ENCODE measurements around the gene TRIM47.

Gene TRIM47, protein sequence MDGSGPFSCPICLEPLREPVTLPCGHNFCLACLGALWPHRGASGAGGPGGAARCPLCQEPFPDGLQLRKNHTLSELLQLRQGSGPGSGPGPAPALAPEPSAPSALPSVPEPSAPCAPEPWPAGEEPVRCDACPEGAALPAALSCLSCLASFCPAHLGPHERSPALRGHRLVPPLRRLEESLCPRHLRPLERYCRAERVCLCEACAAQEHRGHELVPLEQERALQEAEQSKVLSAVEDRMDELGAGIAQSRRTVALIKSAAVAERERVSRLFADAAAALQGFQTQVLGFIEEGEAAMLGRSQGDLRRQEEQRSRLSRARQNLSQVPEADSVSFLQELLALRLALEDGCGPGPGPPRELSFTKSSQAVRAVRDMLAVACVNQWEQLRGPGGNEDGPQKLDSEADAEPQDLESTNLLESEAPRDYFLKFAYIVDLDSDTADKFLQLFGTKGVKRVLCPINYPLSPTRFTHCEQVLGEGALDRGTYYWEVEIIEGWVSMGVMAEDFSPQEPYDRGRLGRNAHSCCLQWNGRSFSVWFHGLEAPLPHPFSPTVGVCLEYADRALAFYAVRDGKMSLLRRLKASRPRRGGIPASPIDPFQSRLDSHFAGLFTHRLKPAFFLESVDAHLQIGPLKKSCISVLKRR

DNA sequence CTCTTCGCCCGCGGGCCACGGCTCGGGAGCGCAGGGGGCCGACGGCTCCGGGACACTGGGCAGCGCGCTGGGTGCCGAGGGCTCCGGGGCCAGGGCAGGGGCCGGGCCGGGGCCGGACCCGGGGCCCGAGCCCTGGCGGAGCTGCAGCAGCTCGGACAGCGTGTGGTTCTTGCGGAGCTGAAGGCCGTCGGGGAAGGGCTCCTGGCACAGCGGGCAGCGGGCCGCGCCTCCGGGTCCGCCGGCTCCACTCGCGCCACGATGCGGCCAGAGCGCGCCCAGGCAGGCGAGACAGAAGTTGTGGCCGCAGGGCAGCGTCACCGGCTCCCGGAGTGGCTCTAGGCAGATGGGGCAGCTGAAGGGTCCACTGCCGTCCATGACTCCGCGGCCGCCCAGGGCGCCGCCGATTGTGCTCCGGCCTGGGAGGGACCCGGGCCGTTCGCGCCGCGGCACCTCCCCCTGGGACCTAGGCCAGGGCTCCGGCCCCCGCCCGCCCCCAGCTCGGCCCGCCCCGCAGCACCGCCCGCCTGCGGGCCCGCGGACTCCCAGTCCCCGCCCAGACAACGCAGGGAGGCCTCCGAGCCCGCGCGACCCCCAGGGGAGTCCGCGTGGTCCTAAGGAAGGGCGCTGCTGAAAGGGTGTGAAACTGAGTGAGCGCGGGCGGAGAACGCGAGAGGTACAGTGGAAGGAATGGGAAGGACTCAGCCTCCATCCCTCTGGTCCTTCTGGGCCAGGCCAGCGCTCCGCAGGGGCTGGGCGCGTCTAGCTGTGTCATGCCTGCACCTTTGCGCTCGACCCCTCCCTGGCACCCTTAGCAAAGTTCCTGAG lies at the start of gene TRIM47:
Gene TRIM47, minus strand, starts transcription at position 408 of the 825 bp plus-strand sequence. Its CDS starts 33 bp downstream, at position 375.
- peak; percentile 52 for DNase-seq

DNA sequence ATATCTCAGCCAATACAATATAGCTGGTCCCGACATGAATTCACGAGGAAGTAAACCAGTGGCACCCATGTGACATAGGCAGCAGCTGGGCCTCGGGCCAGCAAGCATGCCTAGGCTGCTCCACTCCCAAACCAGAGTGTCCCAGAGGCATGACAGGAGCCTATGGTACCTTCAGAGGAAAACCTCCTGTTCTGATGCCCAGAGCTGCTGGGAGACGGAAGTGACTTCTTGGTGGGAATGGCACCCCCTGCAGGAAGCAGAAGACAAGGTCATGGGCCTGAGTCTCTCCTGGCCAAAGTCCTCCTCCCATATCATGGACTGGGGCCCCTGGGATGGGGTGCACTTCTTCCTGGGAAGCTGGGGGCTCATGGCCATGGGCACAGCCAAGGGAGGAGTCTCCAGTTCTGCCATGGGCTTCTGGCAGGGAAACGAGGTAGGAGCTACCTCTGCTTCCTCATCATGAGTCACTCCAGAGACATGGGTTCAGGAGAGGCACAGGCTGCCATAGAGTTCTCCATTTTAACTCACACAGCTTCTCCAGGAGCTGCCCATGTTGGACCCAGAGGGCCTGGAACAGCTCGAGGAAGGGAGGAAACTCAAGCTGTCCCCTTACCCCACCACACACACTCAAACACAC lies 49.0 kb upstream of the TRIM47 start:
- no peak for DNase-seq

DNA sequence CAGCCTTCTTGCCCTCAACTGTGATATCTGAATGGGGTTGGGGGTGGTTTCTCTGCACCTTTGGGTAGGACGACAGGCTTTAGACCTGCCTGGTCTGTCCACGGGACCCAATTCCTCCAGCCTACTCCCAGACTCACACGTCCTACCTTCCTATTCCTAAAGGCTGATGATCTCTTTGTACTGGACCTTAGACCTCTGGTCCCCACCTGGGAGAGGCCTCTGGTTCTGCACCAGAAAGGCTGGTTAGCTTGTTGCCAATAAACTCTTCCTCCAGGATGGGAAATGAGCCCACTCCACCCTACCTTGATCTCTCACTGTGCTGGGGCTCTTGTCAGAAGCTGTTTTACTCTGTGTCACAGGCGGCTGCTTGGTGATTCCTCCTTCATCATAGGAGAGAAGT lies 48.1 kb upstream of the TRIM47 start:
- DNase-seq = no peak

DNA sequence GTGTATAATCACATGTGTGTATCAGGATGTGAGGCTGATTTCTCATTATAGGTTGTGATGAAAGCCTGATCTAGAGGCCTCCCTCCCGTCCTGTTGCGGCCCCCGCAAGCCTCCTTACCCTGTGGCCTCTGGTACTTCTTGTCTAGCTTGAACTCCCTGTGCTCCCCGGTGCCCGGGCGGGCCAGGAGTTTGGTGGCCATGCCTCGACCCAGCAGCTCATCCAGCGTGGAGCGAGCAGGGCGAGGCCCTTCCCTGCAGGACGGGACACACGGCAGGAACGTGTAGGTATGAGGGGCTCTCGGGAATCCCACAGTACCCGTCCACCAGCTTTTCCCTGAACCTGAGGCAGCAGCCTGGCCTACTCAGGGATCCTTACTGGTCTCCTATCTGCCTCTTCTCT lies 47.5 kb upstream of the TRIM47 start:
- no peak for DNase-seq

DNA sequence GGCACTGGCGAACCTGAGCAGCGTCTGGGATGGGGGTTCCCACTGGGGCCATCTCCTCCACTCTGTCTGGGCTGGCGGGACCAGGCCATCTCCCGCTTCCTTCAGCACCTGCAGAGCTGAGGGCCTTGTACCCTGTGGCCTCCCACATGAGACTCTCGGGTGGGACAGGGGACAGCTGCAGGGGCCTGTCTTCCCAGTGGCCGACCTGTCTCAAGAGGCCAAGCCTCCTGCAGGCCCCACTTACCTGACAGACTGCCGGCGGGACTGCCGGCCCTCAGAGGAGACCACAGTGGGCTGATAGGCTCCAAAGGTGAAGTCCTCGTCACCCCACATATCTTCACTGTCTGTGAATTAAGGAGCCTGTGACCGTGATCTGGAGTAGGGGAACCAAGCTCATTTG lies 46.7 kb upstream of the TRIM47 start:
- DNase-seq = no peak

DNA sequence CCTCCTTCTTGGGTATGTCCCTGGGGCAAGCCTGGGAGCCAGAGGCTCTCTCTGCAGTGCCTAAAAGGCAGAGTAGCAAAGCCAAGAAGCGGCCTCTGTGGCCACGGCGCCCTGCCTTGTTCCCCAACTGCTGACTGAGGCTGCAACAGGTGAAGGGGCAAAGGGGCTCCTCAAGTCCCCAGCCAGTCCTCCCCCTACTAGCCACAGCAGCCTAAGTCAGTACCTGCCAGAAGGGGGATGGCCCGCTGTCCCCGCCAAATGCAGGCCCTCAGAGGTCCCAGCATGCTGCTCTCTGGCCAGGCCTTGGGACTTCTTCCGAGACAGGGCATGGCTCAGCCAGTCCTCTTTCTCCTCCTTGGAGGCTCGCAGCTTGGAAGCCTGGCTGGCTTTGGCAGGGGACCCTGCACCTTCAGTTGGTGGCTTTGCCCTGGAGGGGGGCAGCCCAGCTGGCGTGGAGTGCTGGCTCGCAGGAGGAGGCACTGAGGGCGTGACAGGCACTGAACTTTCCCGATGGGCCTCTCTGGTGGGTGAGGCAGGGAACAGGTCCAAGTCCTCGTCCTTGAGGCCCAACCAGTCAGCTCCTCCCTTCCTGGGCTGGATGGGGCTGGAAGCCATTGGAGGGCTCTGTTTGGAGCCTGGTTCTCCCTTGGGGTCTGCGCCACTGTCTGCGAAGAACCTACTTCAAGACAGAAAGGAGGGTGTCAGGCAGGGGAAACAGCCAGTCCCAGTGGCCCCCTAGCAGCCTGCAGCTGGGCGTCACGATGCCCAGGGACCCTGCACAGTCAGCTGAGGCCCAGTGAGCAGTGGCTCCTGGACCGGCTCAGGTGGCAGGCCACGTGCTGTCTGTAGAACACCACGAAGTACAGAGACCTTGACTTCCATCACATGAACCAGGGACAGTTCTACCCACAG lies 44.8 kb upstream of the TRIM47 start:
- DNase-seq = no peak

DNA sequence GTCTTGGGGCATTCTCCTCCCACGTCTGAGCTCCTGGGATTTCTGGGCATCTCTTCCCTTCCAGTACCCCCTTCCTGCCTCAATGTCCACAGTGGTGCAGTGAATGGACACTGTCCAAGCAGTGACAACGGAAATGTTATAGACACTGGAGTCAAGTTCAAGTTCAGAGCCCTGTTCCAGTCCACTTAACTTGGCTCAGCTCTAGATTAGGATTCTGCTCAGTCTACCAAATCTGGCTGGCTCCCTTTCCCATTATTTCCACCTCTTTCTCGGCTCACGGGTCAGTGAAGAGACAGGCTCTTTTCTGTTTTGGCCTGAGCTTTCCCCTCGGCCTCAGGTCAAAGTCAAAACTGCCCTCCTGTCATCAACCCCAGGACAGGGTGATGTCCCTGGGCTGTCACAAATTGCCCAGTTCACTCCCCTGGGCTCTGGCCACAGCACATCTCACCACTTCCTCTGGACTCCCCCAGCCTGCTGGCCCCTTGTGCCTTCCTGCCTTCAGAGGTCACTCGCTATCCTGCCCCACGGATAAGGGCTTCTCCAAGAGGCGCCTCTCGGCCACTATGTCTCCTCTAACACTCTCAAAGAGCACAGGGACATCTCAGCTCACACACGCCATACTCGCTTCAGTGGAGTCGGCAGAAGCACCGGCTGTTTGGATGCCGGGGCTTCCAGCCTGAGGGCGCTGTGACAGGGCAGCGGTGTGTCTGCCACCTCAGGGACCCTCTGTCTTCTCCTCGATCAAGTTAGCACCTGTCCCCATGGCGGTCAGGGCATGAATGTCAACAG lies 44.0 kb upstream of the TRIM47 start:
- no peak for DNase-seq

DNA sequence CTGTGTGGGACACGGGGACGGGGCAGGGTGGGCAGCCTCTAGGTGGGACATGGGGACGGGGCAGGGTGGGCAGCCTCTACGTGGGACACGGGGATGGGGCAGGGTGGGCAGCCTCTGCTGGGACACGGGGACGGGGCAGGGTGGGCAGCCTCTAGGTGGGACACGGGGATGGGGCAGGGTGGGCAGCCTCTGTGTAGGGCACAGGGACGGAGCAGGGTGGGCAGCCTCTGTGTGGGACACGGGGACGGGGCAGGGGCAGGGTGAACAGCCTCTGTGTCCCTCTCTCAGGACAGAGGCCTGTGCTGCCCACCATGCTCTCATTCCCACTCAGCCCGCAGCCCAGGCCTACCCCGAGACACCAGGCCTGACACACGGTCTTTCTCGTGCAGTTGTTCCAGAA lies 43.2 kb upstream of the TRIM47 start:
- DNase-seq = no peak

DNA sequence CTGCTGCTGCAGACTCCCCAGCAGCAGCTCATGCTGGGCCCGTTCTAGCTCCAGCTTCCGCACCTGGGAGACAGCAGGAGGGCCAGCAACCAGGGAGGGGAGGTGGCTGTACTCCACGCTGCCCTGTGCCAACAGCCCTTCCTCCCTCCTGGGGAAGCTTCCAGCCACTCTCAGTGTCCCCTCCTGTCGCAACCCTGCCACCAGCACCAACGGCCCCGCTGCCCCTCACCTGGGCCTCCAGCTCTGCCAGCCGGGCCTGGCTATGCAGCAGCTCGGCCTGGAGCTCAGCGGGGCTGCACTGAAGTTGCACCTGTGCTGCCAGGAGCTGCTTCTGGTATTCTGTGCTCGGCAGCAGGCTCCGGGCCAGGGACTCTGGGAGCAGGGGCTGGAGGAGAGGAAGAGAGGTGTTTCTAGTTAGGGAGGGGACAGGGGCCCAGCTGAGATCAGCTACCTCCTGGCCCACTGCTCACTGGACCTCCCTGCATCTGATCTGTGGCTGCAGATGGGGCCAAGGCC lies 41.7 kb upstream of the TRIM47 start:
- DNase-seq = no peak

DNA sequence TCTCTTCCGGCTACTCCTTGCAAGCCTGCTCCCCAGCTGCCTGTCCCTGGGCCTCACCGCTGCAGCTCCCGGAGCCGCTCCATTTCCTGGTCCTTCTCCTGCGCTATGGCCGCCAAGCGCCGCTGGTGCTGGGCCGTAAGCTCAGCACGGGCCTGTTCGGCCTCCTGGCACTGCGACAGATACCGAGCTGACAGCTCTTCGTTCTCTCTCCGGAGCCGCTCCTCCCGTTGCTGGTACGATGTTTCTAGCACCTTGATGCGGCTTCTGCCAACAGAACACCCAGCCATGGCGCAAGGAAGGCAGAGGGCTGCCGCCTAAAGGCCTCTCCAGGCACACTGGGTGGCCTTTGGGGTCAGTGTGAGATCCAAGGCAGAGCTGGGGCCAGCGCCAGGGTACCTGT lies 41.2 kb upstream of the TRIM47 start:
- no peak for DNase-seq

DNA sequence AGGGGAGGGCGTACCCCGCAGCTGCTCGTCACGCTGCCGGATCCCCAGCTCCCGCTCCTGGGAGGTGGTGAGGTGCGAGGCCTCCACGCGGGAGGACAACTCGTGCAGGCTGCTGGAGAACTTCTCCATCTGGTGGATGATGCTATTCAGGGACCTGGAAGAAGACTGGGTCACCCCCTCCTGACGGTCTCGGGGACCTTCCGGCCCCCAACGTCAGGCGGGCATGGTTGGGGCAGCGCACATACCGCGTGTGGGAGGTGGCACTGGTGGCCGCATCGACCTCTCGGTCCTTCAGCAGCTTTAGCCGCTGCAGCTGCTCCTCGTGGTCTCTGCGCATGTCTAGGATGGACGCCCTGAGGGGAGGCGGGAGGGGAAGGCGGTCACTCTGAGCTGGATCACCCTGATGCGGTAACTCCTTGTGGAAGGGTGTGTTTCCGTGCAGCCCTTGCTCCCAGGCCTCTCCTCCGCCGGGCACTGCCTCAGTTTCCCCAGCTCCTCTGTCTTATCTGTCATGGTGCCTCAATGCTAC lies 39.6 kb upstream of the TRIM47 start:
- DNase-seq = no peak

DNA sequence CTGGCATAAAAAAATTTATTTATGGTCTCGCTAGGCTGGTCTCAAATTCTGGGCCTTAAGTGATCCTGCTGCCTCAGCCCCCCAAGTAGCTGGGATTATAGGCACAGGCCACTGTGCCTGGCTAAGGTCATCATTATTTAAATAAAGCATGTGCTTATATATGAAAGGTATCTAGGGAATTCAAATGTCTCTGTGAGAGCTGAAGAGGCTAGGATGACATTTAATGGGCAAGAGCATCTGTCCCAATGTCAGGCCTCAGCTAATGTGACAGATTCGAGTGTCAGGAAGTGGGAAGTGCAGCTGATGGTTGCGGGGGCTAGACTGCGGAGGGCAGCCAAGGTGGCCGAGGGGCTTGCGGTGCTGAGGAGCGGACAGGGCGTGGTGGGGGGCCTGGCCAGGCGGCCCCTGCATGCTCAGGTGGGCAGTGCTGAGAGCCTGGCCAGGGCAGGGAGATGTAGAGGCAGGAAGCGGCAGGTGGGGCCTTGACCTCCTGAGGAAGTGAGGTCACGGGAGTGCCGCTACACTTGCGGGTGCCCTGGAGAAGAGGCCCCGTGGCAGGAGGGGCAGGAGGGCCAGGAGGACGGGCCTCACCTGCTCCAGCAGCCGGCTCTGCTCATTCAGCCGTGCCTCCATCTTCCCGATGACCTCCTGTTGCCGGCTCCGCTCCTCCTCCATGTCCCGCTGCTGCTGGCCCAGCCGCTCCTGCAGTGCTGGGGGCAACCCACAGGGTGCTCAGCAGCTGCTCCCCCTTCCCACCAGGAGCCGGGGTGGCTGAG lies 38.9 kb upstream of the TRIM47 start:
- no peak for DNase-seq

DNA sequence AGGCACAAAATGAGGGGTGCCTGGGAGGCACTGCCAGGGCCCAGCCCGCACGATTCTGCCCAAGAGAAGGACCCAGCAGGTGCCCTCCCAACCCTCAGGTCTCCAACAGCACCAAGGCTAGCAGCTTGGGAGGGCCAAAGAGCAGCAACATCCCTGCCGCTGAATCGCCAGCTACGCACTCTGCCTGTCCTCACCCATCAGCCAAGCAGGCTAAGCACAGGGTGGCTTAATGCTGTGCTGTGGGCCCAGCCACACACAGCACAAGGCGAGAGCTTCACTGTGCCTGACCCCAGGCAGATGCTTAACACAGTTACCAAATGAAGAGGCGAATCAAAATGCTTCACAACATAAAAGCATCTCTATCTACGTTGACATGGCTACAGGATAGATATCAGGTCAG lies 36.9 kb upstream of the TRIM47 start:
- DNase-seq = no peak

DNA sequence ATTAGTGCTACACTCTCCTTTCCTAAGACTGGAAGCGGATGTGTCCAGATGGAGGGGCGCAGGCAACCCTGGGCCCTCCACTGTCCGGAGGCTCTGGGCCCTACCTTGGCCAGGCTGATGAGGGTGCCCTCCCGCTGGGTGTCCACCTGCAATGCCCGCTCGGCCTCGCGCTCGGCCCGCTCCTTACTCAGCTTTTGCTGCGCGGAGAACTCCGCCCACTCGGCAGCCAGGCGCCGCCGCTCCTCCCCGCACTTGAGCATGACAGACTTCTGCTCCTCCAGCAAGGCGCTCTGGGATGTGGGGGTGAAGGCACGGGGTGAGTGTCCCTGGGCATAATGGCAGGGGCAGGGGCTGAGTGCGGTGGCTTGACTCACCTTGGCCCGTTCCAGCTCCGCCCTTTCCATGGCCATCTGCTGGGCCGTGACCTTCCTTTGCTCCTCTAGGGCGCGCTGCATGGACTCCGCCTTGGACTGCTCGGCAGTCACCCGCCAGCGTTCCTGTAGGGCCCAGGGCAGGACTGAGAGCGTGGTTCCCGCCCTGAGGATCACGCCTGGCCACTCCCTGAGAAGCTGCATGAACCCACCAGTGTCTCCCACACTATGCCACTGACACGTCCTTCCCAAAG lies 36.4 kb upstream of the TRIM47 start:
- no peak for DNase-seq

DNA sequence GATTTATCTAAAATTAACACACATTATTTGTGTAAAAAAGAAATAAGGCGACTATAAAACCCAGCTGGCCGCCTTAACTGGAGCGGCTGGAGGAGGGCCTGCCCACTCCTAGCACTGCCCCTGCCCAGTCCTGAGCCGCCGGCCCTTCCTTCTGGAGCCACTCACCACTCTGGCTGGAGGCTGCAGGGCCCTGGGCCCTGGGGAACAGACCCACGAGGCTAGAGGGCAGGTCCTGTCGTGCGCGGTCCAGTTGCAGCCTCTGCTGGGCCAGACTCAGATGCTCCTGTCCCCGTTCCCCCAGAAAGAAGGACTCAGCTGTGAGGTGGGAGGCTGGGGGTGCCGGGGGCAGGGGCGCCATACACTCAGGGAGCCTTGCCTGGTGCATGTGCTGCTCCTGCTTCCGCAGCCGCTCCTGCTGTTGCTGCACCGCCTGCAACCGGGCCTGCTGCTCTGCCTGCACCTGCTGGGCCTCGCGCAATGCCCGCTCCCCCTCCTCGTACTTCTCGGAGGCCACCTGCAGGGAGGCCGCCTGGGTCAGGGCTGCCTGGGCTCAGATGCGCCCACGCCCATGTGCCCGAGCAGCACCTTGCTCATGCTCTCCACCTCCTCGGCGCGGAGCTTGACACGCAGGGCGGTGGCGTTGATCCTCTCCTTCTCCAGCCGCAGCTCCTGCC lies 35.3 kb upstream of the TRIM47 start:
- DNase-seq = no peak

DNA sequence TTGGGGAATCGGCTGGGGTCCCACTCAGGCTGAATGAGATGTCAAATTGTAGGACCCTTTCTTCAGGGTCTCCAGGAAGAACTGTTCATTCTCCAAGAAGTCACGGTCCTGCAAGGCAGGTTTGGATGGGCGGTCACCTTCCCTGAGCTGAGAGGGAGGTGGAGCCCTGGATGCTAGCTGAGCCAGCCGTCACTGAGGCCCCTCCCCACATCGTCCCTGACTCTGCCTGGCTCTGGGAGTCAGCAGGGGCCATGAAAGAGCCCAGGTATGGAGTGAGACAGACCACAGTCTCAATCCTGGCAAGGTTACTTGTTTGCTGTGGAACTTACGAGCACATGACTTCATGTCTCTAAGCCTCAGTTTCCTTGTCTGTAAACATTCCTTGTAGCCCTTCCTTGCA lies 32.3 kb upstream of the TRIM47 start:
- no peak for DNase-seq

DNA sequence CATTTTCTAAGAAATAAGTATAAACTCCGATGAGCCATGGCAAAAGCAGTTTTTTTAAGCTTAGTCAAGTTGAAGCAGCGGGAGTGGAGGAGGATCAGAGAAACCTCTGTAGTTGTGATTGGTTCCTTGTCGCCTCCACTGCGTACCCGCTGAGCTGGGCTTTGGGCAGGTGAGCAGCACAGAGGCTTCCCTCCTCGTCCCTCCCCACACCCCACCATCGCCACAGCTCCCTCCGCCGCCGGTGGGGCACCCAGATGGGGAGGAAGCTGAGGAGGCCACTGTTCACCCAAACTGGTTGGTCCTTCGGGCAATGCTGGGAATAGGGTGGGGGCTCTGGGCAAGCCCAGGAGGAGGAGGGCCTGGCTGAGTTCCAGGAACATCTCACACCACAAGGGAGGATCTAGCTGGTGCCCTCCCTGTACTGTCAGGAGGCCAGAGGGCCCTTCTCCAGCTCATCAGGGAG lies 31.5 kb upstream of the TRIM47 start:
- DNase-seq = no peak

DNA sequence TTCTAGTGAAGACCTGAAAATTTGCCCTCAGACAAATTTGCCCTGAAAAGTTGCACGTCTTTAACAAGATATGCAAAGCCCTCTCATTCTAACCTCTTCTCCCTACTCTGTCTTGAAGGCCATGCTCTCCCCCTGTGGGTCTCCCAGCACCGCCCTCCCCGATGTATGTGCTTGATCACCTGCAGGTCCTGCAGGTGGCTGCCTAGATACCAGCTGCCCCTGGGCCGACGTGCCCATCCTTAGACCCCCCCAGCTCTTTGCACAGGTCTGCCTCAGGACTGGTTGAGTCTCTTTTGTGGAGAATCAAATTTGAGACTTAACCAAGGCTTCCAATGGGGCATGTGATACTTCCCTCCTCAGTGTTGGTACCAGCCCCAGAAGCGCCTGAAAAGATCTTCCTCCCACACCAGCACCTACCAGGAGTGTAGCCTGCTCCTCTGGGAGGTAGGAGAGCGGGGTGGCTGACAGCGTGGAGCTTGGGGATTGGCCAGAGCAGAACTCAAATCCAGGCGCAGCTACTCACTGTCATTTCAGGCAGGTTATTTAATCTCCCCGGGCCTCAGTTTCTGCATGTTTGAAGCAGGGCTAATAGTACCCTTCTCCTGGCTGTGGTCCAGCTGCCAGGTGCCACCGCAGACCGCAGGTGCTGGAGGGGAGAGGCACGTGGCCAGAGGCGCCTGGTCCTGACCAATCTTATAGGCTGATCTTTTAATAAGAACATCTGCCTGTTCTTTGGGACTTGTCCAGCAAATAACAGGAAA lies 30.9 kb upstream of the TRIM47 start:
- no peak for DNase-seq
